Measurements from ENCODE around the gene ZNF322. TPM values are rescaled to one million over a fixed set of nuclear protein-coding genes. Genes with fewer than 3 reads are reported as not detected.
A peak's percentile ranks its signal among the peaks of the same experiment; 100 is the strongest.

The ZNF322 gene
- total and polyA plus RNA-seq, 12 donors, result 4.0 to 14.5 (median 13.0) TPM

DNA sequence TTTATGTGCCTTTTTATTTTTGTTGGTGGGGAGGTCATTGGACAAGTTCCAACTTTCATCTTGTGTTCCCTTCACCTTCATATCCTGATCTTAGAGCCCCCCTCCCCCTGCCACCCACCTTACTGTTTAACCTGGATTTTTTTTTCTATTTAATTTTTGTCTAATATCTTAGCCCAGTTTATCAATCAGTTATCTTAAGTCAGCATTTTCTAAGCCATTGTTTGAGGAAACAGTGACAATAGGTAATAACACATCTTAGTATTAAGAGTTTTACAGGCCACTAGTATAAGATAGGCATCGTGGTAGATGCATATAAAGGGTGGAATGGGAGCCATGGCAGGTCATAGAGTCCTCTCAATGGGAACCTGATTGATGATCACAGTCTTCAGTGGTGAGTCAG, 60.4 kb downstream of the ZNF322 start:
- Histone ChIP-seq H3K27me3 (peaks cover 0 to 9% (median under 1%) of the 10 kb centered on the region in 7 donors), H3K27ac (no peak overlapping the region), H3K4me1 (peaks cover 0 to 33% (median 18%) of the 10 kb centered on the region in 9 donors), H3K9me3 (no peaks in the 10 kb centered on the region), H3K36me3 (peaks cover 0 to 33% (median 18%) of the 10 kb centered on the region in 9 donors), H3K4me3 (no peak overlapping the region)
- ATAC-seq, result no peak
- WGBS, 2 donors, result 86 to 88% methylated on average over 1 of the region's 1 CpG
- intact Hi-C loops (cut with DNase I), result loop anchor here in 5 of 10 donors (5.0 to 10.0 kb wide), 4 partner anchors 254 to 427 kb away; no protein-coding TSS in a partner anchor
- no peak for DNase-seq
- no peak for TF ChIP-seq CTCF (IDR thresholded peaks at IDR 0.05)

DNA sequence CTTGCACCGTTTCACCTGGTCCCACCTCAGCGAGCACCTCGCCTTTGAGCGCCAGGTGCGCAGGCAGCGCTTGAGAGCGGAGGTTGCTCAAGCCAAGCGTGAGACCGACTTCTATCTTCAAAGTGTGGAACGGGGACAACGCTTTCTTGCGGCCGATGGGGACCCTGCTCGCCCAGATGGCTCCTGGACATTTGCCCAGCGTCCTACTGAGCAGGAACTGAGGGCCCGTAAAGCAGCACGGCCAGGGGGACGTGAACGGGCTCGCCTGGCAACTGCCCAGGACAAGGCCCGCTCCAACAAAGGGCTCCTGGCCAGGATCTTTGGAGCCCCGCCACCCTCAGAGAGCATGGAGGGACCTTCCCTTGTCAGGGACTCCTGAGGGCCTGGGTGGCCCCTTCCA, 61.3 kb downstream of the ZNF322 start:
- no peaks in the 10 kb centered on the region for H3K9me3 ChIP-seq
- H3K4me3 ChIP-seq, result peak overlapping the region in 4 of 10 donors; percentile 80 to 94 (median 90)
- peaks cover 0 to 18% (median 9%) of the 10 kb centered on the region in 7 donors for H3K27me3 ChIP-seq
- 90 to 91% methylated on average over 22 of the region's 22 CpGs for WGBS, 2 donors
- peaks cover 0 to 39% (median 18%) of the 10 kb centered on the region in 9 donors for H3K4me1 ChIP-seq
- intact Hi-C loops (cut with DNase I), result loop anchor here in 5 of 10 donors (5.0 to 10.0 kb wide), 4 partner anchors 253 to 426 kb away; no protein-coding TSS in a partner anchor
- peaks cover 0 to 33% (median 18%) of the 10 kb centered on the region in 9 donors for H3K36me3 ChIP-seq
- H3K27ac ChIP-seq, result no peak overlapping the region
- no peak for ATAC-seq
- DNase-seq, result no peak
- no peak for TF ChIP-seq CTCF (IDR thresholded peaks at IDR 0.05)

- 62 to 66% methylated on average over 21 of the region's 21 CpGs for WGBS, 2 donors
- Histone ChIP-seq H3K4me1 (peaks cover 0 to 39% (median 18%) of the 10 kb centered on the region in 9 donors), H3K4me3 (peak overlapping the region in 8 of 10 donors; percentile 72 to 94 (median 84)), H3K9me3 (no peaks in the 10 kb centered on the region), H3K27ac (peak overlapping the region in 3 of 10 donors; percentile 84 to 95 (median 89)), H3K27me3 (peaks cover 0 to 22% (median 14%) of the 10 kb centered on the region in 7 donors), H3K36me3 (peaks cover 0 to 33% (median 18%) of the 10 kb centered on the region in 9 donors)
- intact Hi-C loops (cut with DNase I), result loop anchor here in 6 of 10 donors (2.0 to 10.0 kb wide), 5 partner anchors 61 to 426 kb away; partner anchors contain the start of gene ZNF322 (in 1 of the 6)
- DNase-seq (no peak), ATAC-seq (no peak)
- TF ChIP-seq CTCF (IDR thresholded peaks at IDR 0.05), result no peak
Measured at GRCh38 chr6:26597821-26598220, 61.7 kb downstream of the ZNF322 start.

DNA sequence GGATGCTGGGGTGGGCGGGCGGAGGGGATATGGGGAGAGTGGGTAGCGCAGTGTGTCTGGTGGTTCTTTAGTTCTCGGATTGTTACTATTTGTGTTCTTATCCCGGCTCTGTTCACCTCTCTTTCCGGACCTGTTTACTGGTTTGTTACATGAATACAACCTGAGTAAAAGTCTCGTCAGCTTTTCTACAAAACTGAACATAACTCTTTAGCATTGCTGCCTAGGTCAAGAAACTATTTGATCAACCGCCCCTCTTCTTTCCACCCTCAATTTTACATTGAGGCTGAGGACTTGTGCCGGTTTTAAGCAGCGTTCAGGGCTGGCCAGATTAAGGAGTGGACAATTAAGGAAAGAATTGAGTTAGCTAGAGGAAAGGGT, 62.2 kb downstream of the ZNF322 start:
- H3K9me3 ChIP-seq, result no peaks in the 10 kb centered on the region
- H3K27me3 ChIP-seq, result peaks cover 0 to 27% (median 18%) of the 10 kb centered on the region in 7 donors
- no peak for DNase-seq
- H3K27ac ChIP-seq, result peak overlapping the region in 9 of 10 donors; percentile 78 to 95 (median 89)
- H3K4me1 ChIP-seq, result peaks cover 0 to 39% (median 18%) of the 10 kb centered on the region in 9 donors
- peak overlapping the region; percentile 72 to 96 (median 87) for H3K4me3 ChIP-seq
- intact Hi-C loops (cut with DNase I), result loop anchor here in 6 of 10 donors (2.0 to 10.0 kb wide), 5 partner anchors 61 to 425 kb away; partner anchors contain the start of gene ZNF322 (in 1 of the 6)
- no peak for TF ChIP-seq CTCF (IDR thresholded peaks at IDR 0.05)
- H3K36me3 ChIP-seq, result peaks cover 0 to 33% (median 18%) of the 10 kb centered on the region in 9 donors
- WGBS, 2 donors, result 3 to 4% methylated on average over 10 of the region's 10 CpGs
- ATAC-seq, result no peak

Data from heart right ventricle (tissue), 16 donors.